ENCODE measurements around the gene TCFL5.

Gene TCFL5

DNA sequence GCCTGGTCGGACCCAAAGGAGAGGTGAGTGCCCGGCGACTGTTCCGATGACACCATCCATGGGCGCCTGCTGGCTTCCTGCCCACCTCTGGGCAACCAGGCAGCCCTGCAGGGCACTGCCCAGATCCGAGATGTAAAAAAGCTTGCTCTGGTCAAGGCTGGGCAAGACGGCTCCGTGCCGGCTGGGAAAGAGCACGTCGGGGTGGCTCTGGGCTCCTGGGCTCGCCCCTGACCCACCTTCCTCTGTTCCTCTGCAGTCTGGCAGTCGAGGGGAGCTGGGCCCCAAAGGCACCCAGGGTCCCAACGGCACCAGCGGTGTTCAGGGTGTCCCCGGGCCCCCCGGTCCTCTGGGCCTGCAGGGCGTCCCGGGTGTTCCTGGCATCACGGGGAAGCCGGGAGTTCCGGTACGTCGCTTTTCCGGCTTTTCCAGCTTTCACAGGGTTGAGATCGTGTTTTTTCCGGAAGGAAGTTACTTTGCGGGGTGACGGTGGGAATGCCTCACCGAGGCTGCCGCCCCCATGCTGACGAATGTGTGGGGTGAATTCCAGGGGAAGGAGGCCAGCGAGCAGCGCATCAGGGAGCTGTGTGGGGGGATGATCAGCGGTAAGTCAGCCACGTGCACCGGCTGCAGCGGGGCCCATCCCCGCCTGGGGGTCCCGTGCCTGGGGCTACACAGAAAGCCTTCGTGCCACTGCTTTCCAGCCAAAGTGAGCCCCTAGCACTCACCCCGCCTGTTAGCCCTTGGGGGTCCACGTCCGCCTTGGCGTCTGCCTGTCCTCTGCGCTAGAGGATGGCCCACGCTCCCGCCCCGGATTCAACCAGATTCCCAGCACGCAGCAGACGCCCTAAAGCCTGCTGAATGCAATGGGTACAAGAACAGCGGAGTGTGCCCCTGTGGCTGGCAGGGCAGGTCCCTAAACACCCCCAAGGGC, 25.4 kb downstream of the TCFL5 start:
- H3K27me3 ChIP-seq (replicated peaks; ENCODE audit: control insufficient read depth, insufficient read depth, low read length, poor library complexity, severe bottlenecking): no peaks in the 10 kb centered on the region
- H3K9me3 ChIP-seq (ENCODE audit: control insufficient read depth, low read length): no peaks in the 10 kb centered on the region
- H3K4me3 ChIP-seq (ENCODE audit: insufficient read depth, low read depth, low read length, poor library complexity, severe bottlenecking): no peak overlapping the region
- no peaks in the 10 kb centered on the region for H3K4me1 ChIP-seq (ENCODE audit: control insufficient read depth, insufficient read depth, low read length, poor library complexity, severe bottlenecking)
- H3K27ac ChIP-seq (ENCODE audit: insufficient read depth, low read length, poor library complexity, severe bottlenecking): no peak overlapping the region
- no peak for DNase-seq
- H3K36me3 ChIP-seq (ENCODE audit: control insufficient read depth, insufficient read depth, low read length): no peaks in the 10 kb centered on the region

GRCh38 chr20:62834967-62835730, 26.5 kb downstream of the TCFL5 start:
- Histone ChIP-seq H3K4me3 (ENCODE audit: insufficient read depth, low read depth, low read length, poor library complexity, severe bottlenecking) (no peak overlapping the region), H3K9me3 (ENCODE audit: control insufficient read depth, low read length) (no peaks in the 10 kb centered on the region), H3K4me1 (ENCODE audit: control insufficient read depth, insufficient read depth, low read length, poor library complexity, severe bottlenecking) (no peaks in the 10 kb centered on the region), H3K36me3 (ENCODE audit: control insufficient read depth, insufficient read depth, low read length) (no peaks in the 10 kb centered on the region), H3K27me3 (replicated peaks; ENCODE audit: control insufficient read depth, insufficient read depth, low read length, poor library complexity, severe bottlenecking) (no peaks in the 10 kb centered on the region), H3K27ac (ENCODE audit: insufficient read depth, low read length, poor library complexity, severe bottlenecking) (no peak overlapping the region)
- DNase-seq: no peak

DNA sequence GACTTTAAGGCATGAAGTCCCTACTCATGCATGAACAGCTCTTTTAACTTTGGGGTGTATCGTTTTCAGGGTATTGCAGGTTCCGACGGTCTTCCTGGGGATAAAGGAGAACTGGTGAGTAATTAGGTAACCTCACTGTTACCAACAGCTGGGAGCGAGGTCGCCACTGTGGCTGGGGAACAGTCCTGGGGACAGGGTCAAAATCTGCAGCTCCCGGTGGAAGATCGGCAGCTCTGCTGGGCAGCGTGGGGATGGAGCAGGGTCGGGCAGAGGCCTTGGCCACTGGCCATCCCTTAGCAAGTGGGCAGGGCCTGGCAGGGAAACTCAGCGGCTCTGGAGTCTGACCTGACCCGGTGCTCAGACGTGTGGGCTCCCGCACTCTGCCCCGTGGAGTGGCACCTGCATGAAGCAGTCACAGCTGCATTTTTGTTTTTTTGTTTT, 28.7 kb downstream of the TCFL5 start:
- H3K4me3 ChIP-seq (ENCODE audit: insufficient read depth, low read depth, low read length, poor library complexity, severe bottlenecking): no peak overlapping the region
- no peak for DNase-seq
- H3K27ac ChIP-seq (ENCODE audit: insufficient read depth, low read length, poor library complexity, severe bottlenecking): no peak overlapping the region
- H3K36me3 ChIP-seq (ENCODE audit: control insufficient read depth, insufficient read depth, low read length): no peaks in the 10 kb centered on the region
- H3K27me3 ChIP-seq (replicated peaks; ENCODE audit: control insufficient read depth, insufficient read depth, low read length, poor library complexity, severe bottlenecking): no peaks in the 10 kb centered on the region
- no peaks in the 10 kb centered on the region for H3K9me3 ChIP-seq (ENCODE audit: control insufficient read depth, low read length)
- no peaks in the 10 kb centered on the region for H3K4me1 ChIP-seq (ENCODE audit: control insufficient read depth, insufficient read depth, low read length, poor library complexity, severe bottlenecking)

GRCh38 chr20:62832212-62832922, 29.3 kb downstream of the TCFL5 start:
- H3K27ac ChIP-seq (ENCODE audit: insufficient read depth, low read length, poor library complexity, severe bottlenecking): no peak overlapping the region
- H3K4me3 ChIP-seq (ENCODE audit: insufficient read depth, low read depth, low read length, poor library complexity, severe bottlenecking): no peak overlapping the region
- DNase-seq: no peak
- no peaks in the 10 kb centered on the region for H3K36me3 ChIP-seq (ENCODE audit: control insufficient read depth, insufficient read depth, low read length)
- H3K9me3 ChIP-seq (ENCODE audit: control insufficient read depth, low read length): no peaks in the 10 kb centered on the region
- H3K4me1 ChIP-seq (ENCODE audit: control insufficient read depth, insufficient read depth, low read length, poor library complexity, severe bottlenecking): no peaks in the 10 kb centered on the region
- H3K27me3 ChIP-seq (replicated peaks; ENCODE audit: control insufficient read depth, insufficient read depth, low read length, poor library complexity, severe bottlenecking): no peaks in the 10 kb centered on the region

DNA sequence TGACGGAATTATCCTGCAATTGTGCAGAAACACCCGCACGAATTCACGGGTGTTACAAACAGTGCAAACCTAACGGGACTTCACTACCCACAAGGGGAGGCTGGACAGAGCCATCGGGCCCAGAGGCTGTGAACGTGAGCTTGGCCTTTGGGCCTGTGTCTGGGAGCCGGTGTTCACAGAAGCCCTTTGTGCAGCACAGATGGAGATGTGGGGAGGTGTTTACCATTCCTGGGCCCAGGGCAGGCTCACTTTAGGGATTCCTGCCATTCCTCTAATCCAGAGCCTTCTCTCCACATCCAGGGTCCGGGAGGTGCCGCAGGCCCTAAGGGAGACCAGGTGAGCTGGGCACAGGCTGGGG, 29.8 kb downstream of the TCFL5 start:
- DNase-seq: no peak
- Histone ChIP-seq H3K27me3 (replicated peaks; ENCODE audit: control insufficient read depth, insufficient read depth, low read length, poor library complexity, severe bottlenecking) (no peaks in the 10 kb centered on the region), H3K4me1 (ENCODE audit: control insufficient read depth, insufficient read depth, low read length, poor library complexity, severe bottlenecking) (no peaks in the 10 kb centered on the region)

GRCh38 chr20:62831361-62831788, 30.2 kb downstream of the TCFL5 start:
- no peak for DNase-seq
- Histone ChIP-seq H3K4me1 (ENCODE audit: control insufficient read depth, insufficient read depth, low read length, poor library complexity, severe bottlenecking) (no peaks in the 10 kb centered on the region), H3K27me3 (replicated peaks; ENCODE audit: control insufficient read depth, insufficient read depth, low read length, poor library complexity, severe bottlenecking) (no peaks in the 10 kb centered on the region), H3K36me3 (ENCODE audit: control insufficient read depth, insufficient read depth, low read length) (no peaks in the 10 kb centered on the region), H3K9me3 (ENCODE audit: control insufficient read depth, low read length) (no peaks in the 10 kb centered on the region), H3K4me3 (ENCODE audit: insufficient read depth, low read depth, low read length, poor library complexity, severe bottlenecking) (no peak overlapping the region), H3K27ac (ENCODE audit: insufficient read depth, low read length, poor library complexity, severe bottlenecking) (no peak overlapping the region)

More for the DNA sequence above, 29.8 kb downstream of the TCFL5 start:
- Histone ChIP-seq H3K36me3 (ENCODE audit: control insufficient read depth, insufficient read depth, low read length) (no peaks in the 10 kb centered on the region), H3K4me3 (ENCODE audit: insufficient read depth, low read depth, low read length, poor library complexity, severe bottlenecking) (no peak overlapping the region), H3K27ac (ENCODE audit: insufficient read depth, low read length, poor library complexity, severe bottlenecking) (no peak overlapping the region), H3K9me3 (ENCODE audit: control insufficient read depth, low read length) (no peaks in the 10 kb centered on the region)

- no peak for DNase-seq
- no peaks in the 10 kb centered on the region for H3K36me3 ChIP-seq (ENCODE audit: control insufficient read depth, insufficient read depth, low read length)
- no peak overlapping the region for H3K4me3 ChIP-seq (ENCODE audit: insufficient read depth, low read depth, low read length, poor library complexity, severe bottlenecking)
- H3K4me1 ChIP-seq (ENCODE audit: control insufficient read depth, insufficient read depth, low read length, poor library complexity, severe bottlenecking): no peaks in the 10 kb centered on the region
- H3K27me3 ChIP-seq (replicated peaks; ENCODE audit: control insufficient read depth, insufficient read depth, low read length, poor library complexity, severe bottlenecking): no peaks in the 10 kb centered on the region
- H3K9me3 ChIP-seq (ENCODE audit: control insufficient read depth, low read length): no peaks in the 10 kb centered on the region
- H3K27ac ChIP-seq (ENCODE audit: insufficient read depth, low read length, poor library complexity, severe bottlenecking): no peak overlapping the region
These were observed 30.8 kb downstream of the TCFL5 start for GRCh38 chr20:62830821-62831220.

GRCh38 chr20:62830251-62830650, 31.4 kb downstream of the TCFL5 start:
- H3K4me3 ChIP-seq (ENCODE audit: insufficient read depth, low read depth, low read length, poor library complexity, severe bottlenecking): no peak overlapping the region
- no peaks in the 10 kb centered on the region for H3K27me3 ChIP-seq (replicated peaks; ENCODE audit: control insufficient read depth, insufficient read depth, low read length, poor library complexity, severe bottlenecking)
- H3K36me3 ChIP-seq (ENCODE audit: control insufficient read depth, insufficient read depth, low read length): no peaks in the 10 kb centered on the region
- H3K4me1 ChIP-seq (ENCODE audit: control insufficient read depth, insufficient read depth, low read length, poor library complexity, severe bottlenecking): peaks cover under 1% of the 10 kb centered on the region
- H3K9me3 ChIP-seq (ENCODE audit: control insufficient read depth, low read length): no peaks in the 10 kb centered on the region
- DNase-seq: no peak
- H3K27ac ChIP-seq (ENCODE audit: insufficient read depth, low read length, poor library complexity, severe bottlenecking): no peak overlapping the region

DNA sequence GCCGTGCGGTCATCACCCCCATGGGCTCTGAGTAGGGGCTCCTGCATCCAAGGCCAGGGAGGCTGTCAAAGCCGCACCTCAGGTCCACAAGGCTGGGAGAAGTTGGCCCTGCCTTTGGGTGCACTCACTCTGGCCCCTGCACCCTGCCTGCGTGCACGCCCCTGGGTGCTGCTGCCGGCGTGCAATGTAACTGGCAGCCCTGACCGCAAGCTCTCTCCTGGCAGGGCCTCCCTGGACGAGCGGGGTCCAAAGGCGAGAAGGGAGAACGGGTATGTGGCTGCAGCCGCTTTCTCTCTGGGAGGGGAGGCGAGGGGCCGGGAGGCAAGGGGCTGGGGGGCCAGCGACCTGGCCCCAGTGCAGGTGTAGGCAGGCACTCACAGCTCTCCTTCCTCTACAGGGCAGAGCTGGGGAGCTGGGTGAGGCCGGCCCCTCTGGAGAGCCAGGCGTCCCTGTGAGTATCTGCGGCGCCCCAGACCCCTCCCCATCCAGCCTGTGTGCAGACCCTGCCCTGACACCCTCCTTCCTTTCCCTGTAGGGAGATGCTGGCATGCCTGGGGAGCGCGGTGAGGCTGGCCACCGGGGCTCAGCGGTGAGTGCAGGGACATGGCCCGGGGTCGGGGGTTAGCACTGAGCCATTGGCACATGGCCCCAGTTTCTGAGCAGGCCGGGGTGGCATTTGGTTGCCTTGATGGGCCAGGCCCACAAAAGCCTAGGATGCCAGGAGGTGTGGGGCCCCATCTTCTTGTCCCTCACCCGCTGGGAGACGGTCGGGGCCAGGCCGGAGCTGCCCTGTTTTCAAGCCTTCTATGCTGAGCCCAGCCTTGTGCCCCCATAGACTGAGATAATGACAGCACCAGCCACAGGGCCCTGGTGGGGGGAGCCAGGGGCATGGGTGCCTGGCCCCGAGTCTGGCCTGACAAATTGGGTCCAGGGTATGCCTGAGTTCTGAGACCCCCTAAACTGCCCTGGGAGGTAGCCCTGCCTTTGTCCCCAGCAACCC, 32.1 kb downstream of the TCFL5 start:
- H3K27ac ChIP-seq (ENCODE audit: insufficient read depth, low read length, poor library complexity, severe bottlenecking): no peak overlapping the region
- no peak for DNase-seq
- H3K4me3 ChIP-seq (ENCODE audit: insufficient read depth, low read depth, low read length, poor library complexity, severe bottlenecking): no peak overlapping the region
- H3K9me3 ChIP-seq (ENCODE audit: control insufficient read depth, low read length): no peaks in the 10 kb centered on the region
- no peaks in the 10 kb centered on the region for H3K27me3 ChIP-seq (replicated peaks; ENCODE audit: control insufficient read depth, insufficient read depth, low read length, poor library complexity, severe bottlenecking)
- H3K4me1 ChIP-seq (ENCODE audit: control insufficient read depth, insufficient read depth, low read length, poor library complexity, severe bottlenecking): peaks cover 5% of the 10 kb centered on the region
- no peaks in the 10 kb centered on the region for H3K36me3 ChIP-seq (ENCODE audit: control insufficient read depth, insufficient read depth, low read length)

Data from effector memory CD4-positive, alpha-beta T cell (primary cell).